ENCODE results near the gene TANGO2. TPM values are rescaled to one million over a fixed set of nuclear protein-coding genes. Genes with fewer than 3 reads are reported as not detected.

TANGO2 gene
- polyA plus RNA-seq, 4 donors = 16.5 to 23.3 (median 20.9) TPM

- peaks cover 0 to 6% (median 0%) of the 10 kb centered on the region in 3 donors for H3K36me3 ChIP-seq (ENCODE audit: control insufficient read depth in 3 of 3, insufficient read depth in 2 of 3, low read depth in 1 of 3, low read length in 3 of 3)
- FAIRE-seq = no peak
- no peaks in the 10 kb centered on the region for H3K9me3 ChIP-seq (ENCODE audit: control insufficient read depth in 2 of 2, insufficient read depth in 1 of 2, low read depth in 1 of 2, low read length in 1 of 2)
- peaks cover 0 to 2% (median 0%) of the 10 kb centered on the region in 3 donors for H3K27me3 ChIP-seq (ENCODE audit: control insufficient read depth in 3 of 3, insufficient read depth in 3 of 3, low read length in 3 of 3)
- 91 to 93% (median 93%) methylated on average over 7 of the region's 7 CpGs for WGBS, 3 donors
- H3K4me3 ChIP-seq (ENCODE audit: low read depth in 1 of 3, low read length in 3 of 3) = no peak overlapping the region
- H3K4me1 ChIP-seq (ENCODE audit: control insufficient read depth in 3 of 3, insufficient read depth in 2 of 3, low read depth in 1 of 3, low read length in 2 of 3) = no peaks in the 10 kb centered on the region
- no peak for DNase-seq
- no peak overlapping the region for H3K27ac ChIP-seq (ENCODE audit: low read depth in 1 of 3, low read length in 2 of 3)
These were observed 48.6 kb downstream of the TANGO2 start for GRCh38 chr22:20069331-20070042.

DNA sequence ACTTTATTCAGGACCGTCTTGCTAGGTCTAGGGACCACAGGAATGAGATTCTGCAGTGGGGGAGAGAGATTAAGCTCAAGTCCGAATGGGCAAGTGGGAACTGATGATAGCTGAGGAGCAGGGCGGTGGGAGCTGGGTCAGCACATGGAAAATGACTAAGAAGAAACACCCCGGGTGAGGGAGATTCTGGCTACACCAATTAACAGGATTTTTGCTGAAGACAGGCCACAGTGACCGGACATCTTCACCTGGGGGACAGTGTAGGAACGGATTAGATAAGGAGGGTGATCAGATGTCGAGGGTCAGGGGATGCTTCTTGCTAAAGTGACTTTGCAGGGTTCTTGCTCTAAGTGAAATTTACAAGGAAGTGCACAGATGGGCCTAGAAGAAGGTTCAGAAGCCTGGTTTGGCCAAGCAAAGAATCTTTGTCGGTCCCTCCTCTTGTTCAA is 50.6 kb downstream of the TANGO2 start:
- DNase-seq (no peak), FAIRE-seq (no peak)
- WGBS, 3 donors = 87 to 94% (median 89%) methylated on average over 8 of the region's 8 CpGs
- Histone ChIP-seq H3K9me3 (ENCODE audit: control insufficient read depth in 2 of 2, insufficient read depth in 1 of 2, low read depth in 1 of 2, low read length in 1 of 2) (no peaks in the 10 kb centered on the region), H3K4me1 (ENCODE audit: control insufficient read depth in 3 of 3, insufficient read depth in 2 of 3, low read depth in 1 of 3, low read length in 2 of 3) (no peaks in the 10 kb centered on the region), H3K27ac (ENCODE audit: low read depth in 1 of 3, low read length in 2 of 3) (no peak overlapping the region), H3K27me3 (ENCODE audit: control insufficient read depth in 3 of 3, insufficient read depth in 3 of 3, low read length in 3 of 3) (peaks cover 0 to 2% (median 0%) of the 10 kb centered on the region in 3 donors), H3K4me3 (ENCODE audit: low read depth in 1 of 3, low read length in 3 of 3) (no peak overlapping the region), H3K36me3 (ENCODE audit: control insufficient read depth in 3 of 3, insufficient read depth in 2 of 3, low read depth in 1 of 3, low read length in 3 of 3) (no peaks in the 10 kb centered on the region)

- FAIRE-seq (no peak), DNase-seq (no peak)
- H3K4me3 ChIP-seq (ENCODE audit: low read depth in 1 of 3, low read length in 3 of 3) = no peak overlapping the region
- H3K27me3 ChIP-seq (ENCODE audit: control insufficient read depth in 3 of 3, insufficient read depth in 3 of 3, low read length in 3 of 3) = no peaks in the 10 kb centered on the region
- no peak overlapping the region for H3K27ac ChIP-seq (ENCODE audit: low read depth in 1 of 3, low read length in 2 of 3)
- H3K9me3 ChIP-seq (ENCODE audit: control insufficient read depth in 2 of 2, insufficient read depth in 1 of 2, low read depth in 1 of 2, low read length in 1 of 2) = no peaks in the 10 kb centered on the region
- H3K36me3 ChIP-seq (ENCODE audit: control insufficient read depth in 3 of 3, insufficient read depth in 2 of 3, low read depth in 1 of 3, low read length in 3 of 3) = no peaks in the 10 kb centered on the region
- whole genome bisulfite sequencing, 3 donors = 63 to 75% (median 75%) methylated on average over 6 of the region's 6 CpGs
- H3K4me1 ChIP-seq (ENCODE audit: control insufficient read depth in 3 of 3, insufficient read depth in 2 of 3, low read depth in 1 of 3, low read length in 2 of 3) = peaks cover 0 to 8% (median 3%) of the 10 kb centered on the region in 3 donors
These were observed 55.8 kb downstream of the TANGO2 start for GRCh38 chr22:20076627-20077172.

- FAIRE-seq = no peak
These were observed 59.0 kb downstream of the TANGO2 start, which contains the start of gene DGCR8 for GRCh38 chr22:20079745-20080444. Gene DGCR8 (plus strand): TSS chr22:20080241. CDS start chr22:20085964, 5,723 bp downstream.

DNA sequence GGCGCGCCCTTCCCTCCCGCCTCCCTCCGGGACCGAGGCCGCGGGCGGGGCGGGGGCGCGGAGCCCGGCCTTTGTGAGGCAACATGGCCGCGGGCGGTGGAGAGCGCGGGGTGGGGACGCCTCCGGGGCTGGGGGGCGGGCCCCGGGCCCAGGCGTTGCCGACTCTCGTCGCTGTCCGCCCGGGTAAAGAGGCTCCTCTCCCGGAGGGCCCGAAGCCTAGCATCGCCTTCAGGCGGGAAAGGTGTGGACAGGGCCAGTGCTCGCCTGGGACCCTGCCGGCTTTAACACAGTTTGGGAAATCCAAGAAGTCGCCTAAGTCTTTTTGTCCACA is 59.5 kb downstream of the TANGO2 start:
- peak overlapping the region; percentile 78 to 93 (median 81) for H3K27ac ChIP-seq (ENCODE audit: low read depth in 1 of 3, low read length in 2 of 3)
- peaks cover 0 to 30% (median 5%) of the 10 kb centered on the region in 3 donors for H3K4me1 ChIP-seq (ENCODE audit: control insufficient read depth in 3 of 3, insufficient read depth in 2 of 3, low read depth in 1 of 3, low read length in 2 of 3)
- H3K27me3 ChIP-seq (ENCODE audit: control insufficient read depth in 3 of 3, insufficient read depth in 3 of 3, low read length in 3 of 3) = no peaks in the 10 kb centered on the region
- H3K4me3 ChIP-seq (ENCODE audit: low read depth in 1 of 3, low read length in 3 of 3) = peak overlapping the region; percentile 86 to 91 (median 87)
- peak in 1 of 2 donors; percentile 71 for DNase-seq
- WGBS, 3 donors = 0 to 1% (median 0%) methylated on average over 17 to 34 of the region's 34 CpGs
- H3K9me3 ChIP-seq (ENCODE audit: control insufficient read depth in 2 of 2, insufficient read depth in 1 of 2, low read depth in 1 of 2, low read length in 1 of 2) = no peaks in the 10 kb centered on the region
- peaks cover 0 to 20% (median 0%) of the 10 kb centered on the region in 3 donors for H3K36me3 ChIP-seq (ENCODE audit: control insufficient read depth in 3 of 3, insufficient read depth in 2 of 3, low read depth in 1 of 3, low read length in 3 of 3)
- FAIRE-seq = no peak

More at GRCh38 chr22:20079745-20080444, 59.0 kb downstream of the TANGO2 start, which contains the start of gene DGCR8:
- no peaks in the 10 kb centered on the region for H3K9me3 ChIP-seq (ENCODE audit: control insufficient read depth in 2 of 2, insufficient read depth in 1 of 2, low read depth in 1 of 2, low read length in 1 of 2)
- no peaks in the 10 kb centered on the region for H3K27me3 ChIP-seq (ENCODE audit: control insufficient read depth in 3 of 3, insufficient read depth in 3 of 3, low read length in 3 of 3)
- DNase-seq = peak; percentile 95 to 99
- H3K4me1 ChIP-seq (ENCODE audit: control insufficient read depth in 3 of 3, insufficient read depth in 2 of 3, low read depth in 1 of 3, low read length in 2 of 3) = peaks cover 0 to 28% (median 5%) of the 10 kb centered on the region in 3 donors
- H3K36me3 ChIP-seq (ENCODE audit: control insufficient read depth in 3 of 3, insufficient read depth in 2 of 3, low read depth in 1 of 3, low read length in 3 of 3) = peaks cover 0 to 17% (median 0%) of the 10 kb centered on the region in 3 donors
- 0% methylated on average over 55 to 100 of the region's 100 CpGs for WGBS, 3 donors
- H3K4me3 ChIP-seq (ENCODE audit: low read depth in 1 of 3, low read length in 3 of 3) = peak within 1 kb of the TSS; percentile 86 to 91 (median 87)
- peak within 1 kb of the TSS; percentile 81 to 93 (median 90) for H3K27ac ChIP-seq (ENCODE audit: low read depth in 1 of 3, low read length in 2 of 3)

DNA sequence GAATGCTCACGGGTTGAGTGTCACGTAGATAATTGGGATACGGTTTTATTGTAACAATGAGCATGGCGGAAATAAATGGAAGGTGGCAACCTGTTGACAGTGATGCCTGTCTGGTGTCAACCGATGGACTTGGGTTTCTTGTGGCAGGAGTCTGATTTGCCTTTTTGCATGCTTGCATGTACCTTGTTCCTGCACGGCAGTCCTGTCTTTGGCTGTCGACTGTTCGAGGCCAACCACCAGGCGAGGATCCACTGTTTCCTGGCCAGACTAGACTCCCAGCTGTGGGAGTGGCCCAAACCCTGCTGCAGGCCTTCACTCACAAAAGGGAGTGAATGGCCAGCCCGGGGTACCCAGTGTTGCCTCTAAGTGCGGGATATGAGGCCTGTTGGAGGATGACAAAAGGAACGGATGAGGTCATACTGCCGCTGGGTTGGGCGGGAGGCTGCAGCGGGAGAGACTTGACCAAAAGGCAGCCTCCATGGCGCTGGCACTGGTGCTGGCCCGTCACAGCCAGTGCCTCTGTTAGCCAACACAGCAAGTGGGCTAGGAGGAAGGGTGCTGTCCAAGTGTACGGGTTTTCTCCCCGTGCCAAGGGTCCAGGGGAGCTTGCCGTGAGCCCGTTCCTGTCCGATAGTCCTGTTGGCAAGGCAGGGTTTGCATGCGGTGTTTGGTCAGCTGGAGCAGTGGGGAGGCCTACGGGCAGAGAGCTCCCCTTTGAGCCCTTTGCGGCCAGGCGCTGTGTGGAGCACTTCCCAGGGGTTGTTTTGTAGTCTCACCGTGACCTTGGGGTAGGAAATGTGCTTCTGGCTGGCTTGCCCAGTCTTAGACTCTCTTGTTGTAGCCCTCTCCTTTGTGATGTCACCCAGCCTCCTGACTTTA is 60.1 kb downstream of the TANGO2 start:
- H3K4me3 ChIP-seq (ENCODE audit: low read depth in 1 of 3, low read length in 3 of 3) = peak overlapping the region; percentile 86 to 91 (median 87)
- peak overlapping the region; percentile 78 to 93 (median 81) for H3K27ac ChIP-seq (ENCODE audit: low read depth in 1 of 3, low read length in 2 of 3)
- H3K36me3 ChIP-seq (ENCODE audit: control insufficient read depth in 3 of 3, insufficient read depth in 2 of 3, low read depth in 1 of 3, low read length in 3 of 3) = peaks cover 2 to 26% (median 3%) of the 10 kb centered on the region in 3 donors
- H3K9me3 ChIP-seq (ENCODE audit: control insufficient read depth in 2 of 2, insufficient read depth in 1 of 2, low read depth in 1 of 2, low read length in 1 of 2) = no peaks in the 10 kb centered on the region
- FAIRE-seq (no peak), DNase-seq (peak; percentile 39 to 60)
- H3K4me1 ChIP-seq (ENCODE audit: control insufficient read depth in 3 of 3, insufficient read depth in 2 of 3, low read depth in 1 of 3, low read length in 2 of 3) = peaks cover 0 to 30% (median 5%) of the 10 kb centered on the region in 3 donors
- WGBS, 3 donors = 6 to 15% (median 12%) methylated on average over 26 to 27 of the region's 27 CpGs
- no peaks in the 10 kb centered on the region for H3K27me3 ChIP-seq (ENCODE audit: control insufficient read depth in 3 of 3, insufficient read depth in 3 of 3, low read length in 3 of 3)

DNA sequence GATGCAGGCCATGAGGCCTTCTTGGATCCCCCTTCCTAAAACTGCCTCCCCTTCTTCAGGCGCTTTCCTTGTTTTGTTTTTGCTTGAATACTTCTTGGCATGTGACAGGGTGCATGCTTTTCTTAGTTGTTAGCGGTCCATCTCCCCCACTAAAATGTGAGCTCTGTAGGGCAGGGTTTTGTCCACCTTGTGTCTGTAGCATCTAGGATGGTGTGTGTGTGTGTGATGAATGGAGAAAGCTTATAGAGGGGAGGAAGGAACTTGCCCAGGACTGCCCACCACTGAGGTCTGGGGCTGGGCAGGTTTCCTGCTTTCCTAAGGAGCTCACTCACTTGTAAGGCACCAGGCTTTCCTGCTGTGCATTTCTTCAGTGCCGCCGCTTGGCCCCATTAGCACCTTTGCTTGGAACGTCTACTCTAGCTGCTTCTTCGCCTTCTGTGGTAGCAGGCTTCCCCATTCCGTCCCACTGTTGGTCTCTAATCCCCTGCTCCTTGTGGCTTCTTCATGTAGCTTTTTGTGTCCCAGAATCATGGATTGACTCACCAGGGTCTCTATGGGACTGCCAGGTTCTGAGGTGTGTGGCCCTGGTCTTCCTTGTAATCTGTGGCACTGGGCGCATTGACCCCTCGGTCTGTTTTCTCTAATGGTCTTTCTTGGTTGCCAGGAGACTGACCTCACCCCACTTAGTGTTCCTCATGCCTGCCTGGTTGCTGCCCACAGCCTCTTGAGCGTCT is 62.4 kb downstream of the TANGO2 start:
- Histone ChIP-seq H3K27ac (ENCODE audit: low read depth in 1 of 3, low read length in 2 of 3) (peak overlapping the region in 1 of 3 donors; percentile 8), H3K4me3 (ENCODE audit: low read depth in 1 of 3, low read length in 3 of 3) (no peak overlapping the region), H3K4me1 (ENCODE audit: control insufficient read depth in 3 of 3, insufficient read depth in 2 of 3, low read depth in 1 of 3, low read length in 2 of 3) (peaks cover 0 to 30% (median 5%) of the 10 kb centered on the region in 3 donors), H3K27me3 (ENCODE audit: control insufficient read depth in 3 of 3, insufficient read depth in 3 of 3, low read length in 3 of 3) (no peaks in the 10 kb centered on the region), H3K9me3 (ENCODE audit: control insufficient read depth in 2 of 2, insufficient read depth in 1 of 2, low read depth in 1 of 2, low read length in 1 of 2) (no peaks in the 10 kb centered on the region), H3K36me3 (ENCODE audit: control insufficient read depth in 3 of 3, insufficient read depth in 2 of 3, low read depth in 1 of 3, low read length in 3 of 3) (peaks cover 14 to 49% (median 15%) of the 10 kb centered on the region in 3 donors)
- FAIRE-seq (no peak), DNase-seq (no peak)
- WGBS, 3 donors = 83 to 93% (median 85%) methylated on average over 10 of the region's 10 CpGs

All from small intestine (tissue), 7 donors.